Upper lobe of right lung (tissue), 1 donor: Measurements from ENCODE around the gene NCS1. TPM values are rescaled to one million over a fixed set of nuclear protein-coding genes. Genes with fewer than 3 reads are reported as not detected.
A peak's percentile ranks its signal among the peaks of the same experiment; 100 is the strongest.

Experiments
- ATAC-seq: fragments of 200-7000 bp; cut with Tn5 transposase; one replicate; pipeline ENCODE4 v1.9.1; 2020; ENCODE audit warnings: mild to moderate bottlenecking, moderate library complexity
- DNase-seq: peaks from one replicate; pipeline ENCODE4 v3.0.0-alpha.2; 2020
- H3K27ac ChIP-seq: fragments of 200-600 bp; one replicate; pipeline ENCODE4 v1.8.0; 2022
- H3K27me3 ChIP-seq: fragments of 200-600 bp; one replicate; pipeline ENCODE4 v1.8.0; 2022; ENCODE audit warnings: mild to moderate bottlenecking
- H3K36me3 ChIP-seq: fragments of 200-600 bp; one replicate; pipeline ENCODE4 v1.8.0; 2022
- H3K4me1 ChIP-seq: fragments of 200-600 bp; one replicate; pipeline ENCODE4 v1.8.0; 2022
- H3K4me3 ChIP-seq: fragments of 200-600 bp; one replicate; pipeline ENCODE4 v1.8.0; 2022; ENCODE audit warnings: mild to moderate bottlenecking
- H3K9me3 ChIP-seq: fragments of 200-600 bp; one replicate; pipeline ENCODE4 v1.8.0; 2022
- intact Hi-C: fragments of 100-400 bp; cut with DNase I; formaldehyde crosslinking; loops from one replicate; pipeline ENCODE4 v1.11.0; 2022
- total RNA-seq: library from RNA; stranded (reverse); fragmentation: NEBNext Ultra II Directional; extraction: Animal tissue kit (Norgen Biotek cat#: 25700); gene quantifications from one replicate; pipeline ENCODE4 v1.2.1, GENCODE V29; 2021
- TF ChIP-seq, protein P1 (sequence below): fragments of 200-600 bp; IDR thresholded peaks from one replicate; pipeline ENCODE4 v1.8.0; 2022; ENCODE audit warnings: antibody characterized with exemption
- donor health status: DM: no; HTN: yes; CAD: no; lungs with severe emphysema.

The NCS1 gene
- total RNA-seq, 1 donor from 2014 or later: 5.7 TPM

GRCh38 chr9:130211548-130212226 lies 39.5 kb downstream of the NCS1 start:
- DNase-seq: no peak
- H3K4me1 ChIP-seq: no peaks in the 10 kb centered on the region

DNA sequence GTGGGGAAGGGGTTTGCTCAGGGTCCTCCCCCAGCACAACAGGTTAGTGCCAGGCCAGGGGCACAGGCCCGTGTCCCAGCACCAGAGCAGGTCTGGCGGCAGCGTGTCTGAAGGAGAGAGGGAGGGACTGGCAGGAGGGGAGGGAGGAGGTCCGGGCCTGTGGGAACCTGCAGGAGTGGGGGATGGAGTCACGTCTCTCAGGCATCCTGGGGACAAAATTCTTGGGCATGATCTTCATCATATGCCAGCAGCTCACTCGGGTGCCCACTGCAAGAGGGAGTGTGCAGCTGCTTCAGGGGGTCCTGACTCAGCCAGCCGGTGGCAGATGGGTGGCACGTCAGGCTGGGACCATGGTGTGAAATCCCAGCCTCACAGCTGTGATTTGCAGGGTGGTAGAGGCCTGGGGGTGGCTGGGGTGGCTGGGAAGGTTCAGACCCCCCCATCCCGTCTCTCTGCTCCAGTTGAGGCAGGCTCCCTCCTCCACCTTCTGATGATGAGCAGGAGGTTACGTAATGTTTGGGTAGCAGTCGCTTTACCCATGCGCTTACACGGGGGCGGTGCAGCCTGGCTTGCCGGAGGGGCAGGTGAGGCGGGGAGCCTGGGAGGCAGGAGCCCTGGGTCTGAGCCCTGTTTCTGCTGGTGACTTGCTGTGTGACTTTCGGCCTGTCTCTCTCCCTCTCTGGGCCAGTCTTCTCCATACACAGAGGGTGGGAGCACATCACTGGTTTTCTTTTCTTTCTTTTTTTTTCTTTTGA lies 40.5 kb downstream of the NCS1 start:
- intact Hi-C loops: no loop called here

More at GRCh38 chr9:130211548-130212226, 39.5 kb downstream of the NCS1 start:
- Histone ChIP-seq H3K9me3 (no peaks in the 10 kb centered on the region), H3K27ac (no peak overlapping the region), H3K36me3 (no peaks in the 10 kb centered on the region), H3K27me3 (no peaks in the 10 kb centered on the region), H3K4me3 (no peak overlapping the region)
- intact Hi-C loops: no loop called here
- TF ChIP-seq, protein P1, sequence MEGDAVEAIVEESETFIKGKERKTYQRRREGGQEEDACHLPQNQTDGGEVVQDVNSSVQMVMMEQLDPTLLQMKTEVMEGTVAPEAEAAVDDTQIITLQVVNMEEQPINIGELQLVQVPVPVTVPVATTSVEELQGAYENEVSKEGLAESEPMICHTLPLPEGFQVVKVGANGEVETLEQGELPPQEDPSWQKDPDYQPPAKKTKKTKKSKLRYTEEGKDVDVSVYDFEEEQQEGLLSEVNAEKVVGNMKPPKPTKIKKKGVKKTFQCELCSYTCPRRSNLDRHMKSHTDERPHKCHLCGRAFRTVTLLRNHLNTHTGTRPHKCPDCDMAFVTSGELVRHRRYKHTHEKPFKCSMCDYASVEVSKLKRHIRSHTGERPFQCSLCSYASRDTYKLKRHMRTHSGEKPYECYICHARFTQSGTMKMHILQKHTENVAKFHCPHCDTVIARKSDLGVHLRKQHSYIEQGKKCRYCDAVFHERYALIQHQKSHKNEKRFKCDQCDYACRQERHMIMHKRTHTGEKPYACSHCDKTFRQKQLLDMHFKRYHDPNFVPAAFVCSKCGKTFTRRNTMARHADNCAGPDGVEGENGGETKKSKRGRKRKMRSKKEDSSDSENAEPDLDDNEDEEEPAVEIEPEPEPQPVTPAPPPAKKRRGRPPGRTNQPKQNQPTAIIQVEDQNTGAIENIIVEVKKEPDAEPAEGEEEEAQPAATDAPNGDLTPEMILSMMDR: no peak
- no peak for ATAC-seq

DNA sequence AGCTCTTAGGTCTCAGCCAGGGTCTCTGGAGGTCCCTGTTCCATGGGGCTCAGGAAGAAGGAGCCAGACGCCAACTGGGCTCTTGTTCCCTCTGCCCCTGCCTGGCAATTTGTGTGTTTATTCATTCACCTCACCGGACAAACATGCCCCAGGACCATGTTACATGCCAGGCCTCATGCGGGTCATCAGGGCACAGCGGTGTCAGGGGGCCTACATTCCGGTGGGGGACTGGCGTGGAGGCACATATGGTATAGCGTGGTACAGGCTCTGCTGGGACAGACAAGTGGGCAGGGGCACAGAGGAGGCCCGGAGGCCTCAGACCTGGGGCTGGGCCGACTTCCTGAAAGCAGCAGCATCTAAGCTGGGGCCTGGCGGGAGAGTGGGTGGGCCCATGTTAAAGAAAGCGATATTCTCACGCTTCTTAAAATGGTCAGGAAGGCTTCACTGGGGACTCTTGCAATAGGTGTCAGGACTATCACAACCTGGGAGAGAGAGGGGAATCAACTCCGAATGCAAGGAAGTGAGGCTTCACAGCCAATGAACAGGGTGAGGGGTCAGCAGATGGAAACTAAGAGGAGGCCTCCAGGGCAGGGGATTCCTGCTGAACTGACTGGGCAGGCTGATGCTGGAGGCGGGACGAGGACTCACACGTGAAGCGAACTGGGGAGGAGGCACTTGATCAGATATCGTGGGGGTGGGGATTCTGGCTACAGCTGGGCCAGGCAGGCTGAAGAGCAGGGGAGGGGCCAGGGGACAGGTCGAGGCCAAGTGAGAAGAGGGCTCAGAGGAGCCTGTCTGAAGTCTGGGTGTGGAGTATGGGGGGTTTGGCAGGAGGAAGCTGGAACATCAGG lies 41.9 kb downstream of the NCS1 start:
- Histone ChIP-seq H3K4me3 (no peak overlapping the region), H3K9me3 (no peaks in the 10 kb centered on the region), H3K27ac (no peak overlapping the region), H3K27me3 (no peaks in the 10 kb centered on the region), H3K36me3 (no peaks in the 10 kb centered on the region), H3K4me1 (no peaks in the 10 kb centered on the region)
- TF ChIP-seq, protein P1: no peak
- DNase-seq: no peak
- no peak for ATAC-seq
- intact Hi-C loops: no loop called here

More for the DNA sequence above, 40.5 kb downstream of the NCS1 start:
- no peaks in the 10 kb centered on the region for H3K27me3 ChIP-seq
- no peaks in the 10 kb centered on the region for H3K9me3 ChIP-seq
- no peaks in the 10 kb centered on the region for H3K36me3 ChIP-seq
- DNase-seq: no peak
- no peaks in the 10 kb centered on the region for H3K4me1 ChIP-seq
- TF ChIP-seq, protein P1: no peak
- no peak for ATAC-seq
- no peak overlapping the region for H3K27ac ChIP-seq
- no peak overlapping the region for H3K4me3 ChIP-seq

DNA sequence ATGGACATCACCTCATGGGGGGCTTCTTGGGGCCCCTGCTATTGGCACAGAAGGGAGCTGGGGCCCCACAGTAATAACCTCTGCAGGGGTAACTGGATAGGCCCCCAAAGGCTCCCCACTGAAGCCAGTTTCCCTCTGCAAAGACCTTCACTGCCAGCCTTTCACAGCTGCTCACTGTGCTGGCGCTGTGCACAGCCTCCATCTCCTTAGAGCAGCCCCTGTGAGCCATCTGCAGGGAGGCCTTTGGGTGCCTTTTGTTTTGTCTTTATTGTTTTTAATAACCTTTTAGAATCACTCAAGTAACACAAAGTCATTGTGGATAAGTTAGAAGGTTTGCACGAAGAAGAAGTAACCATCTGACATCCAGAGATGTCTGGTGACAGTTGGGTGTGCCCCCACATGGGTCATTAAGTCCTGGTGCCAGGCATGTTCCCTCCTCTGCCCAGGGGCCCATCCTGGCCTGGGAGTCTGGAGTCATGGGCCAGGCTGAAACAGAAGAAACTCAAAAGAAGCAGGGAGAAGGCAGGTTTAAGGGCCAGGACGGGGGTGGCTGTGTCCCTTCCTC lies 42.7 kb downstream of the NCS1 start:
- Histone ChIP-seq H3K9me3 (no peaks in the 10 kb centered on the region), H3K4me1 (no peaks in the 10 kb centered on the region), H3K27ac (no peak overlapping the region), H3K27me3 (no peaks in the 10 kb centered on the region), H3K36me3 (no peaks in the 10 kb centered on the region), H3K4me3 (no peak overlapping the region)
- DNase-seq: no peak
- ATAC-seq: no peak
- TF ChIP-seq, protein P1: no peak
- intact Hi-C loops: no loop called here

DNA sequence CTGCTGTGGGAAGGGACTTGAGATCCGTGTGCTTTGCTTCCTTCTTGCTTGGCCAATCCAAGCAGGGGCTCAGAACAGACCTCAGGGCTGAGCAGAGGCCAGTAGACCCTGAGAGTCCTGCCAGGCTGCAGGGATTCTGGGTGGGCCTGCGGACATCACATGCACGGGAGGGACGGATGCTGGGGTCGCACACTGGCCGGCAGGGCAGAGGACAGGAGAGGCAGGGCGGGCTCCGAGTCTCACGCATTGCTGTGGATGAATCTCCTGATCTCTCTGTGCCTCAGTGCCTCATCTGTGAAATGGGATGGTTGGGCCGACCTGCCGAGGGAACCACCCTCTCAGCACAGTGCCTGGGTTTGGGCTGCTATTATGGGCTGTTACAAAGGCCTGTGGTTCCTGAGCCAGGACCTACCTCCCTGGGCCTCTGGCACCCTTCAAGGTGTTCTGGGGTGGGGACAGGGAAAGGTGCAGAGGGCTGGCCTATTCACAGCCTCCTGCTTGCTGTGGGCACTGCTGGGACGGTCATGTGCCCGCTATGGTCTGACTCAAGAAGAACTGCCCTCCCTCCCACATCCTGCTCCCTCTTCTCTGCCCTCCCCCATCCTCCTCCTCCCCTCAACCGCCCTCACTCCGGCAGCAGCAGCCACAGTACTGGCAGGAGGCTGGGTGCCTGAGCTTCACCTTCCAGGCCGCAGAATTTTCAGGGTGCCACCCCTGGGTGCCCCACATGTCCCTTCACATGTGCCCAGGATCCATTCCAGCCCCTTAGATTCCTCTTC lies 43.3 kb downstream of the NCS1 start:
- Histone ChIP-seq H3K4me1 (no peaks in the 10 kb centered on the region), H3K9me3 (no peaks in the 10 kb centered on the region), H3K27ac (no peak overlapping the region), H3K4me3 (no peak overlapping the region), H3K27me3 (no peaks in the 10 kb centered on the region), H3K36me3 (no peaks in the 10 kb centered on the region)
- intact Hi-C loops: no loop called here
- TF ChIP-seq, protein P1: no peak
- DNase-seq (no peak), ATAC-seq (peak; percentile 23)
